Dedifferentiated amniotic fluid mesenchymal stem cell (primary cell): Measurements from ENCODE around the gene QPRT.
"Not testable (repeated sequence)": the region's sequence is repeated elsewhere in the genome, so short reads cannot be mapped to it uniquely, and the experiment has no call there.

Source experiments
- DNase-seq: peaks from one replicate; pipeline ENCODE4 v3.0.0-alpha.2; 2016; ENCODE audit errors: extremely low spot score

Gene QPRT

DNA sequence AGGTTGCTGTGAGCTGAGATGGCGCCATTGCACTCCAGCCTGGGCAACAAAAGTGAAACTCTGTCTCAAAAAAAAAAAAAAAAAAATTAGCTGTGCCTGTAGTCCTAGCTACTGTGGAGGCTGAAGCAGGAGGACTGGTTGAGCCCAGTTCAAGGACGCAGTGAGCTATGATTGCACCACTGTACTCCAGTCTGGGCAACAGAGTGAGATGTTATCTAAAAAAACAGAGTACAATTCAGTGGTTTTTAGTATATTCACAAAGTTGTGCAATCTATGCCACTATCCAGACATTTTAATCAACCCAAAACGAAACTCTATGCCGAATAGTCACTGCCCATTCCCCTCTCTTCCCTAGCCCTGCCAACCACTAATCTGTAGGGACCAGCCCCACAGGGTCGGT is 41.7 kb downstream of the QPRT start:
- no peak for DNase-seq

DNA sequence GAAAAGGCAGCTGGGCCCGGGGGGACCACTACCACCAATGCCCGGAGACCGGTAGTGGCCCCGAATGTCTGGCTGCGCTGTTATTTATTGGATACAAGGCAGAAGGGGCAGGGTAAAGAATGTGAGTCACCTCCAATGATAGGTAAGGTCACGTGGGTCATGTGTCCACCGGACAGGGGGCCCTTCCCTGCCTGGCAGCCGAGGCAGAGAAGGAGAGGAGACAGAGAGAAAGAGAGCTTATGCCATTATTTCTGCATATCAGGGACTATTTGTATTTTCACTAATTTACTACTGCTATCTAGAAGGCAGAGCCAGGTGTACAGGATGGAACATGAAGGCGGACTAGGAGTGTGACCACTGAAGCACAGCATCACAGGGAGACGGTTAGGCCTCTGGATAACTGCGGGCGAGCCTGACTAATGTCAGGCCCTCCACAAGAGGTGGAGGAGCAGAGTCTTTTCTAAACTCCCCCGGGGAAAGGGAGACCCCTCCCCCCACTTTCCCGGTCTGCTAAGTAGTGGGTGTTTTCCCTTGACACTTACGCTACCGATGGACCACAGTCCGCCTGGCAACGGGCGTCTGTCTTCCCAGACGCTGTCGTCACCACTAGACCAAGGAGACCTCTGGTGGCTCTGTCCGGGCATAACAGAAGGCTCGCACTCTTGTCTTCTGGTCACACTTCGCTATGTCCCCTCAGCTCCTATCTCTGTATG is 42.3 kb downstream of the QPRT start:
- DNase-seq: peak; percentile 18

DNA sequence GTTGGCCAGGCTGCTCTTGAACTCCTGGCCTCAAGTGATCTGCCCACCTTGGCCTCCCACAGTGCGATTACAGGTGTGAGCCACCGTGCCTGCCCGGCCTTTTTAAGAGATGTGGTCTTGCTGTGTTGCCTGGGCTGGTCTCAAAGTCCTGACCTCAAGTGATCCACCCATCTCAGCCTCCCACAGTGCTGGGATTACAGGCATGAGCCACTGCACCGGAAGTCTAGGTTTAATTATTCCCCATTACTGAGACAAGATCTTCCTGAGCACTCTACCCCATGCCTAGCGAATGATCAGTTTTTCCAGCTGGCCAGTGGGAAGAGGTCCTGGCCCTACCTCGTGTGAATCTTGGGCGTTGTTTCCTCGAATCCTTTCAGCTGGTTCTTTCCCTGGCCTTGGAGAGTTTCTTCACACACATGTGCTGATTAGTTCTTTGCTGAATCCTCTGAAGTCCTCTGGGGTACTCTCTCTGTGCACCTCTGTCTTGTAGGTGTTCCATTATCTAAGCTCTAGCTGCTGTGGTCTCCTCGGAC is 47.9 kb downstream of the QPRT start:
- DNase-seq: no peak

DNA sequence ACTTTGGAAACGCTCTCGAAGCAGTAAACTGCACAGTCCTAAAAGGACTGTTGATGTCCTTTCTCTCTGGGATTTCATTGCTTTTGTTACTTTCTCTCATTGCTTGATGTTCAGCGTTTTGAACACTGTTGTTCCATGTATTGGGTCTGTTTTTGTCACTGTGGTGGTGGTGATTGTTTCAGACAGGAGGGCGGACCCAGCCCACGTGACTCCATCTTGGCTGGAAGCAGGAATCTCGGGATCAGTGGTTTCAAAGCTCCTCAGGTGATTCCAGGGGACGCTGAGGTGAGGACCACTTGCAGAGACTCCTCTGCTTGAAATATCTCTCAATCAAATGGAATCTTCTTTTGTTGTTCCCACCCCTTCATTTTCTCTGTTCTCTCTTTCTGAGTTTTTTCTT is 48.5 kb downstream of the QPRT start:
- DNase-seq: no peak

DNA sequence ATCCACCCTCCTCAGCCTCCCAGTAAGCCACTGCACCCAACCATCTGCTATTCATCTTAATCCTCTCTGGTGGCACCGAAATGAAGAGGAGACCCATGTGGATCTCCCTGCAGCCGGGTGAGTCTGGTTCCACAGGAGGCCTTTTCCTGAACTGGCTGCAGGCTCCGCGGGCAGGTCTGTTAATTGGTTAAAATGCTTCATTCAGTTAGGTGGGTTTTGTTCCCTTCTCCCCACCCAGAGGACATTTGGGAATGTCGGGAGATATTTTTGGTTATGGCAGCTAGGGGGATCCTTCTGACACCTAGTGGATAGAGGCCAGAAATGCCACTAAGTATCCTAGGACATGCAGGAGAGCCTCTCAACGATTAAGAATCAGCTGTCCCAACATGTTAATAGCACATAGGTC is 50.1 kb downstream of the QPRT start:
- DNase-seq: peak; percentile 45

DNA sequence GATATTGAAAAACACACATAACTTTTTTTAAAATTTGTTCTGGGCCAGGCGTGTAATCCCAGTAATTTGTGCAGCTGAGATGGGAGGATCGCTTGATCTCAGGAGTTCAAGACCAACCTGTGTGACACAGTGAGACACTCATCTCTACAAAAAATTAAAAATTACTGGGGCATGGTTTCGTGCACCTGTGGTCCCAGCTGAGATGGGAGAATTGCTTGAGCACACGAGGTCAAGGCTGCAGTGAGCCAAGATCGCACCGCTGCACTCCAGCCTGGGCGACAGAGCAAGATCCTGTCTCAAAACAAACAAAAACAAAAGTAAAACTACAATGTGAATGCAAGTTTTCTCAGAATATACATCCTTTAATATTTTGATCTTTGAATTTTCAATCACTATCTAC is 51.7 kb downstream of the QPRT start:
- no peak for DNase-seq

DNA sequence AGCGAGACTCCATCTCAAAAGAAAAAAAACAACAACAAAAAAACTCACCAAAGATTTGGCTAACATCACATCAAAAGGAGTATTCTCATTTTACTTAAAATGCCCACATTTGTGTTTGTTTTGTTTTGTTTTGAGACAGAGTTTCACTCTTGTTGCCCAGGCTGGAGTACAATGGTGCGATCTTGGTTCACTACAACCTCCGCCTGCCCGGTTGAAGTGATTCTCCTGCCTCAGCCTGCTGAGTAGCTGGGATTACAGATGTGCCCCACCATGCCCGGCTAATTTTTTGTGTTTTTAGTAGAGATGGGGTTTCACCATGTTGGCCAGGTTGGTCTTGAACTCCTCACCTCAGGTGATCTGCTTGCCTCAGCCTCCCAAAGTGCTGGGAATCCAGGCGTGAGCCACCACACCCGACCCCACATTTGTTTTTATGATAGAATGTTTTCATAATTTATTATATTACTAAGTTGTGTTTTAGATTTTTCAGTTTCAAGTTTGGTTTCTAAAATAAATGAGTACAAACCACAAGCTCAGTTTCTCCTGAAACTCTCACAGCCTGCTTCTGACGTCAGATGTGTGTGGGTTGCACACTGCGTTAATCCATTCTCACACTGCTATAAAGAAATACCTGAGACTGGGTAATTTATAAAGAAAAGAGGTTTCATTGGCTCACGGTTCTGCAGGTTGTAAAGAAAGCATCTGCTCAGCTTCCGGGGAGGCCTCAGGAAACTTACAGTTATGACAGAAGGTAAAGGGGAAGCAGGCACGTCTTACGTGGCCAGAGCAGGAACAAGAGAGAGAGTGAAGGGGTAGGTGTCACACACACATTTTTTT is 53.0 kb downstream of the QPRT start:
- not testable (repeated sequence) for DNase-seq

DNA sequence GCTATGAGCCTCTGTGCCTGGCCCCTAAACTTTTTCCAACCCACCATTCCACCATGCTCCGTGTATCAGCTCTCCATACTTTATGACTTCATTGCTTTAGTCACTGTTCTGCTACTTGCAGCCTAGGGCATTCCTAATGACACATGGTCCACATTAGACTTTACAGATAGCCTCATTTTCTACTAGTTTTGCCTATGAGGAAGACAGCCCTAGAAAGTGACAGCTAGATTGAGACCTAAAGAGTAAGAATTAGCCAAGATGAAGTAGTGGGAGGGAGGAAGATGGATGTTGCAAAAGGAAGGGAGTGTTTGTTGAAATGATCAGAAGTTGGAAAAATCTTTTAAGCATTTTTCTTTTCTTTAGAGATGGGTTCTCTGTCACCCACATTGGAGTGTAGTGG is 55.8 kb downstream of the QPRT start:
- DNase-seq: no peak

DNA sequence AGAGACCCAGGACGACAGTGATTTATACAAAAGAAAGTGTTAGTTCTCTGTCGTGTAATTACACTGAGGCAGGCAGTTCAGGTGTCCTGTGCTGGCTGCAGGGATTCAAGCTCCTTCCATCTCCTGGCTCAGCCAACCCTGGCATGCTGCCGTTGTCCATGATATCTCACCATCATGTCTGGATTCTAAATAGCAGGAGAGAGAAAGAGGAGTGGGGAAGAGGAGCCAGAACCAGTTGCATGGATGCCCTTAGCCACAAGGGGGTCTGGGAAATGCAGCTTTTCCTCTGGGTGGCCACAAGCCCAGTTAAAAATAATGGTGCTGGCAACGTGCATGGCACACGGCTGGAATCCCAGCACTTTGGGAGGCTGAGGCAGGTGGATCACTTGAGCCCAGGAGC is 57.1 kb downstream of the QPRT start:
- no peak for DNase-seq

DNA sequence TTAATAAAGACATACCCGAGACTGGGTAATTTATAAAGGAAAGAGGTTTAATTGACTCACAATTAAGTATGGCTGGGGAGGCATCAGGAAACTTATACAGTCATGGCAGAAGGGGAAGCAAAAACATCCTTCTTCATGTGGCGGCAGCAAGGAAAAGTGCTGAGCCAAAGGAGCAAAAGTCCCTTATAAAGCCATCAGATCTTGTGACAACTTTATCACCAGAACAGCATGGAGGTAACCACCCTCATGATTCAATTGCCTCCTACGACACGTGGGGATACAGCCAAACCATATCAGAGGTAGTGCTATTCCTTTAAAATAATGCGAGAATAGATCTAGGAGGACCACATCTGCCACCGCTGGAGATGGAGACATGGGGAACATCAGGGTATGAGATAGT is 57.8 kb downstream of the QPRT start:
- DNase-seq: no peak

DNA sequence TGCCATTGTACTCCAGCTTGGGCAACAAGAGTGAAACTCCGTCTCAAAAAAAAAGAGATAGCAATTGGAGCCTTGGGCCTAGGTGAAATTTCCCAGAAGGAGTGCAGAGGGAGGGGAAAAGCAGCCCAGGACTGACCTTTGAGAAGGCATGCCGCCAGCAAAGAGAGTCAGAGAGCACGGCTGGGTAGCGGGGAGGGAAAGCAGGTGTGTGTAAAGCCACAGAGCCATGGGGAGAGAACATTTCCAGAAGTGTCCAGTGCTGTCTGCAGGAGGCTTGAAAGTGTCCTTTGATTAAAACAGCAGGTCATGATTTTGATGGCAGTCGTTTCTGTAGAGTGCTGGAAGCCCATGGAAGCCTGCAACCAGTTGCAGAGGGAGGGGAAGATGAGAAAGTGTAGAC is 58.7 kb downstream of the QPRT start:
- DNase-seq: no peak

DNA sequence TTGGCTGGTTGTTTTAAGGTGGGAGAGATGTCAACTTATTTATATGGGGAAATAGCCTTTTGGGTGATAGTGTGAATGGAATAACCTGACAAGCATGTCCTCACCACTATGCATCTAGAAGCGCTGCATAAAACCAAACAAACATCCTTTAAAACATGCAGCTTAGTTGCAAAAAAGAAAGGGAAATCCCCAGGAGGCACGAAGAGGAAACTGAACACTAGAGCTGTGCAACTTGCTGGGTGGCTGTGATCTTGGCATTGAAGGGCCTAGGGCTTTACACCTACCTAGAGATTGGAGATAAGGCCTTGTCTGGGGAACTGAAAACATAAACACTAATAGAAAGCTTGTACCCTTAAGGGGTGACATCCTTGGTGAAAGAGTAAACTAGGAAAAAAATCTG is 59.5 kb downstream of the QPRT start:
- no peak for DNase-seq

DNA sequence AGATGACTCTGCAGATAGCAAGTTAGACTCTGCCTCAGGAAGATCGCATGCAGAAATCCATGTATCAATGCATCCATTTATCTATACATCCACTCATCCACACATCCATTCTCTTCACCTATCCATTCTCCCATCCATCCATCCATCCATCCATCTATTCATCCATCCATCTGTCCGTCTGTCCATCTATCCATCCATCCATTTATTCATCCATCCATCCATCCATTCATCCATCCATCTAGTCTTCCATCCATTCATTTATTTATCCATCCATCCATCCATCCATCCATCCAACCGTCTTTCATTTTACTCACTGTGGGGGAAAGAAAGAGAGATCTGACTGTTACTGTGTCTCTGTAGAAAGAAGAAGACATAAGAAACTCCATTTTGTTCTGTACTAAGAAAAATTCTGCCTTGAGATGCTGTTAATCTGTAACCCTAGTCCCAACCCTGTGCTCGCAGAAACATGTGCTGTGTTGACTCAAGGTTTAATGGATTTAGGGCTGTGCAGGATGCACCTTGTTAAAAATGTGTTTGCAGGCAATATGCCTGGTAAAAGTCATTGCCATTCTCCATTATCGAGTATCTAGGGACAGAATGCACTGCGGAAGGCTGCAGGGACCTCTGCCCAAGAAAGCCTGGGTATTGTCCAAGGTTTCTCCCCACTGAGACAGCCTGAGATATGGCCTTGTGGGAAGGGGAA is 61.1 kb downstream of the QPRT start:
- not testable (repeated sequence) for DNase-seq

DNA sequence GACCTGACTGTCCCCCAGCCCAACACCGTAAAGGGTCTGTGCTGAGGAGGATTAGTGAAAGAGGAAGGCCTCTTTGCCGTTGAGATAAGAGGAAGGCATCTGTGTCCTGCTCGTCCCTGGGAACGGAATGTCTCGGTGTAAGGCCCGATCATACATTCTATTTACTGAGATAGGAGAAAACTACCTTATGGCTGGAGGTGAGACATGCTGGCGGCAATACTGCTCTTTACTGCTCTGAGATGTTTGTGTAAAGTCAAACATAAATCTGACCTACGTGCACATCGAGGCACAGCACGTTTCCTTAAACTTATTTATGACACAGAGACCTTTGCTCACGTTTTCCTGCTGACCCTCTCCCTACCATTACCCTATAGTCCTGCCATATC is 61.6 kb downstream of the QPRT start:
- not testable (repeated sequence) for DNase-seq

DNA sequence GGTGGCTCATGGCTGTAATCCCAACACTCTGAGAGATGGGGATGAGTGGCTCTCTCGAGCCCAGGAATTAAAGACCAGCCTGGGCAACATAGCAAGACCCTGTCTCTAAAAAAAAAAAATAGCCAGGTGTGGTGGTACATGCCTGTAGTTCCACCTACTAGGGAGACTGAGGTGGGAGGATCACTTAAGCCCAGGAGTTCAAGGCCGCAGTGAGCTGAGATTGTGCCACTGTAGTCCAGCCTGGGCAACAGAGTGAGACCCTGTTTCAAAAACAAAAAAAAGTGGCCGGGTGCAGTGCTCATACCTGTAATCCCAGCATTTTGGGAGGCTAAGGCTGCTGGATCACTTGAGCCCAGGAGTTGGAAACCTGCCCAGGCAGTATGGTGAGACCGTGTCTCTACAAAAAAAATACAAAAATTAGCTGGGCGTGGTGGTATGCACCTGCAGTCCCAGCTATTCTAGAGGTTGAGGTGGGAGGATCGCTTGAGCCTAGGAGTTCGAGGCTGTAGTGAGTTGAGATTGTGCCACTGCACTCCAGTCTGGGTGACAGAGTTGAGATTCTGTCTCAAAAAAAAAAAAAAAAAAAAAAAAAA is 63.8 kb downstream of the QPRT start:
- no peak for DNase-seq

DNA sequence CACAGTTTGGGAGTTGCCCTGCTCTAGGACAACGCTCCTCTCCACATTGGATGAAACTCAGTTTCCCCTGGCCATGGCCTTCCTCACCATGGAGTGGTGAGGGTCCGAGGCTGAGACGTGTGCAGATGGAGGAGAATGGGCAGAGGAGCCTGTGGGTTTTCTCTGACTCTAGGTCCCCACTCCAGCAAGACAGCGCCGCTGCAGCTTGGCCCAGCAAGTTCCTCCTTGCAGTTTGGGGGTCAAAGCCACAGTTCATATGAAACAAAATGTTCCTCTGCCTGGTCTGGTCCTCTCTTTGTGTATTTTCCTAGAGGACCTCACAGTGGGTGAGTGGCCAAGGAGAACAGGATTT is 64.5 kb downstream of the QPRT start:
- no peak for DNase-seq

DNA sequence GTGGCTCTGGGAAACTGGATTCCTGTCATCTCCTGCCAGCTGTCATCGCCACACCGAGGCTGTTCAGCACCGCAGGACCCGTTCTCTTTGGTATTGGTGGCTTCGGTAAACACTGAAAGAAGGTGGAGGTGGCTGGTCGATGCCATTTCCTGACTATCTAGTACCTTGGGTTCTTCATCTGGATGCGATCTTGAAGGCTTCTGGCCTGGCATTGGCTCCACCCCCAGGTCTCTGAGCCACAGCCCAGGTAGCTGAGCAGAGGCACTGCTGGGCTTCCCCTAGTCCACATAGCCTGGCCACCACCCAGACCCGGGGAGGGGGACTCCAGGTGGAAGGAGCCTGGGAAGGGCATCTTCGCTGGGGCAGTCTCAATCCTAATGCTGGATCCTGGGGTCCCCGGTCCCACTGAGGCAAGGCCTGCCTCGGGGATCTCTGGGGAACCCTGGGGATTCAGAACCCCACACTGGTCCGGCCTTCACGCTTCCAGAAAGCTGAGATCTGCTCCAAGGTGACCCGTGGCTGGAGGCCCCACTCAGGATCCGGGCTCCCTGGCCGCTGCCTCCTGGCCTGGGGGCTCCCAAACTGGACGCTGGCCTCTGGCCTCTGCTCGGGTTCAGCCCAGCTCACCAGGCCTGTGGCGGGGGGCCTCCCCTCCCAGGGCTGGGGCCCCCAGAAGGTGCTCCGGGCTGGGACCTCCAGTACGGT is 65.0 kb downstream of the QPRT start:
- DNase-seq: no peak

DNA sequence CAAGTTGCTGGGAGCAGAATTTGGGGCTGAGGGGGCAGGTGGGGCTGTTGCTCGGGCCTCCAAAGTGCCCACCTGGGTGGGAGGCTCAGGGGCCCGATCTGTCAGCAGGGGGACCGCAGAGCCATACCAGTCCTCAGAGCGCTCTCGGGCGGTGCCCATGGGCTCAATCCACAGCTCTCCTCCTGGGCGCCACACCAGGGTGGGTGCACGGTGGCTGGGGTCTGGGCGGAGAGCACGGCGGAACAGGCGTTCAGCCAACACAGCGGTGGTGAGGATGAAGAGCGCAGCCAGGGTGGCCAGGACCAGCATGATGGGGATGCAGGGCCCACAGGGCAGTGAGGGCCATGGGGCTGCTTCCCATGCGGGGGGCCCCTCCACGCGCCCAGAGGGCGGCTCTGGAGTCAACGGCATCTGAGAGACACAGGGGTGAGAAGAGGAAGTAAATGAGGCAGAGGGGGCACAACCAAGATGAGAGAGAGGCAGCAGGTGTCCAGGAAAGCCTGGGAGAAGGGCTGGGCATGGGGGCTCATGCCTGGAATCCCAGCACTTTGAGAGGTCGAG is 65.6 kb downstream of the QPRT start:
- no peak for DNase-seq

DNA sequence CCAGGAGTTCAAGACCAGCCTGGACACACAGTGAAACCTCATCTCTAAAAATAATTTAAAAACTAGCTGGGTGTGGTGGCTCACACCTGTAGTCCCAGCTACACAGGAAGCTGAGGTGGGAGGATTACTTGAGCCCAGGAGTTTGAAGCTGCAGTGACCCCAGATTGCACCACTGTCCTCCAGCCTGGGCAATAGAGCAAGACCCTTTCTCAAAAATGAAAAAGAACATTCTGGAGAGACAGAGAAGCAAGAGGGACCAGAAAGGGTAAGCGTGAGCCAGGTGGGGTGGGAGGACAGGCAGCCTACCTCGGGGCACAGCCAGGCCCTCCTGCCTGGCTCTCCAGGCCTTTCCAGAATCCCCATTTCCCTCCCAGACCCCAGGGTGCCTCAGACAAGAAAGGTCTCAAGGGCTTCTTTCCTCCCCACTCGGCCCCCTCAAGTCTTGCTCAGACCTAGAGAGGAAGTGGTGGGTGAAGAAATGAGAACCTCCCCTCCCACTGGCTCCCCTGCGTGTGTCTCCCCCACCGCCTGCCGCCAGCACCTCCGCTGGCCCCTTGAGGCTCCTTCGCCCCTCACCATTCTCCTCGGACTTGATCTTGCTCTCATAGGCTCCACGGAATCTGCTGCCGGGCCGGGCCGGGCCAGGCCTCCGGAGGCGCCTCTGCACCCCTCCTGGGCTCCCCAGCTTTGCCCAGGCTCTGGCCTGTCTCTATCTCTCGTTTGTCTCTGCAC is 66.3 kb downstream of the QPRT start:
- no peak for DNase-seq

DNA sequence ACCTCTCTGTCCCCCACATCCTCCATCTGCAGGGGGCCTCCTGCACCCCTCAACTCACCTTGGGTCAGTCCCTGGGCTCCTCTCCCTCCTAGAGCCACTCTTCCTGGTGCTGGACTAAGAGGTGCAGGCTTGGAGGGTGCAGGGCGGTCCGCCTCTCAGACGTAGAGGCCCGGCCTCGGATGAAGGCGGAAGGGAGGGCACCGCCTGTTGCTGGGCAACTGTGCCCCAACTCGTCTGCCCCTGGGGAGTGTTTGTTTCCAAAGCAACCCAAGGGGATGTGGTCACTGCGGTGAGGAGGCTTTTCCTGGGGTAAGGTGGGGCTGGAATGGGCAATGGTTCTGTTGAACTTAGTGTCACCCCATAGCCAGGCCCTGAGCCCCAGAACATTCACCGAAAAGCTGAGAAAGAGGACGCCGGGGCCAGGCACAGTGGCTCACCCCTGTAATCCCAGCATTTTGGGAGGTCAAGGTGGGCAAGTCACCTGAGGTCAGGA is 66.9 kb downstream of the QPRT start, which contains the start of gene C16orf54:
Gene C16orf54 (minus strand): TSS at position 138 of the 493 bp plus-strand sequence. CDS start 1,039 bp downstream, outside the sequence.
- no peak for DNase-seq
